NB4 (cell line): ENCODE results near the gene SLC41A3.

Source experiments
- DNase-seq: peaks from one replicate; pipeline ENCODE4 v3.0.0; 2010; ENCODE audit warnings: low read depth
- H3K4me3 ChIP-seq: one replicate; pipeline ENCODE4 v1.5.1; 2011; ENCODE audit warnings: mild to moderate bottlenecking, low read depth, low read length, moderate library complexity
- MYC ChIP-seq: IDR thresholded peaks from 2 replicates; pipeline ENCODE4 v1.6.1; 2011; ENCODE audit warnings: low read depth, low read length
- POLR2A ChIP-seq: IDR thresholded peaks from 2 replicates; pipeline ENCODE4 v1.6.1; 2011; ENCODE audit warnings: mild to moderate bottlenecking; ENCODE audit not compliant: insufficient read length; ENCODE audit errors: extremely low read depth
- TF ChIP-seq, protein P1 (sequence below): IDR thresholded peaks from 2 replicates; pipeline ENCODE4 v1.6.1; 2011; ENCODE audit warnings: low read depth, low read length
- TF ChIP-seq, protein P2 (sequence below): IDR thresholded peaks from one replicate; pipeline ENCODE4 v1.5.1; 2012; ENCODE audit warnings: low read depth, low read length

The SLC41A3 gene

DNA sequence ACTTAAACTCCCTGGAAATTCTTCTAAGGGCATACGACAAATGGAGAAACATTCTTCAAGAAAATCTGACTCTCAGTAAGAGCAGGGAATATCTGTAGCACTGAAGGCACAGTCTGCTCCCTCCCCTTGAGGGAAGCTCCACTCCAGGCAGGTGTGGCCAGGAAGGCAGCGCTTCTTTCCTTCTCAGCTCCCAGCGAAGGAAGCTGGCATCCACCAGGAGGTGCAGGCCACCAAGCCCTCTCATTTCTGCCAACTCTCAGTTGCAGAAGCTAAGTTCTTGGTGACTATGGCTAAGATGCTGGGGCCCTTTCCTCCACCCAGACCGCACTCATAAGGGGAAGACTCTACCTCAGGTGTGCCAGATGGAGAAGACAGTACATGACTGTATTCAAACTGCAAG is 37.7 kb upstream of the SLC41A3 start:
- no peak for DNase-seq
- TF ChIP-seq, protein P1, sequence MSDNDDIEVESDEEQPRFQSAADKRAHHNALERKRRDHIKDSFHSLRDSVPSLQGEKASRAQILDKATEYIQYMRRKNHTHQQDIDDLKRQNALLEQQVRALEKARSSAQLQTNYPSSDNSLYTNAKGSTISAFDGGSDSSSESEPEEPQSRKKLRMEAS: no peak
- no peak for TF ChIP-seq POLR2A
- TF ChIP-seq MYC: no peak
- TF ChIP-seq, protein P2, sequence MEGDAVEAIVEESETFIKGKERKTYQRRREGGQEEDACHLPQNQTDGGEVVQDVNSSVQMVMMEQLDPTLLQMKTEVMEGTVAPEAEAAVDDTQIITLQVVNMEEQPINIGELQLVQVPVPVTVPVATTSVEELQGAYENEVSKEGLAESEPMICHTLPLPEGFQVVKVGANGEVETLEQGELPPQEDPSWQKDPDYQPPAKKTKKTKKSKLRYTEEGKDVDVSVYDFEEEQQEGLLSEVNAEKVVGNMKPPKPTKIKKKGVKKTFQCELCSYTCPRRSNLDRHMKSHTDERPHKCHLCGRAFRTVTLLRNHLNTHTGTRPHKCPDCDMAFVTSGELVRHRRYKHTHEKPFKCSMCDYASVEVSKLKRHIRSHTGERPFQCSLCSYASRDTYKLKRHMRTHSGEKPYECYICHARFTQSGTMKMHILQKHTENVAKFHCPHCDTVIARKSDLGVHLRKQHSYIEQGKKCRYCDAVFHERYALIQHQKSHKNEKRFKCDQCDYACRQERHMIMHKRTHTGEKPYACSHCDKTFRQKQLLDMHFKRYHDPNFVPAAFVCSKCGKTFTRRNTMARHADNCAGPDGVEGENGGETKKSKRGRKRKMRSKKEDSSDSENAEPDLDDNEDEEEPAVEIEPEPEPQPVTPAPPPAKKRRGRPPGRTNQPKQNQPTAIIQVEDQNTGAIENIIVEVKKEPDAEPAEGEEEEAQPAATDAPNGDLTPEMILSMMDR: no peak
- no peak overlapping the region for H3K4me3 ChIP-seq

DNA sequence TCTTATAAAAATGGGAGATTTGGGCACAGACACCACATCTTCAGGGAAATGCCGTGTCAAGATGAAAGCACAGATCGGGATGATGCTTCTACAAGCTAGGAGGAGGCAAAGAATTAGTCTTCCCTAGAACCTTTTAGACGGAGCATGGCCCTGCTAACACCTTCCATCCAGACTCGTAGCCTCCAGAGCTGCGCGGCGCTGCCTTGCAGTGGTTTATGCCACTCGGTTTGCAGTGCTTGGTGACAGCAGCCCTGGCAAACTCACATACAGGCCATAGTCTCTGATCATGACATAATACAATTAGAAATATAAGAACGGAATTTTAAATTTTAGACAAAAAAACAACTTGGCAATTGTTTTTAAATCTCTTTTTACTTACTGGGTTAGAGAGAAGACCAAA is 37.1 kb upstream of the SLC41A3 start:
- DNase-seq: no peak
- TF ChIP-seq POLR2A: no peak
- TF ChIP-seq, protein P1: no peak
- TF ChIP-seq, protein P2: no peak
- TF ChIP-seq MYC: no peak
- no peak overlapping the region for H3K4me3 ChIP-seq

DNA sequence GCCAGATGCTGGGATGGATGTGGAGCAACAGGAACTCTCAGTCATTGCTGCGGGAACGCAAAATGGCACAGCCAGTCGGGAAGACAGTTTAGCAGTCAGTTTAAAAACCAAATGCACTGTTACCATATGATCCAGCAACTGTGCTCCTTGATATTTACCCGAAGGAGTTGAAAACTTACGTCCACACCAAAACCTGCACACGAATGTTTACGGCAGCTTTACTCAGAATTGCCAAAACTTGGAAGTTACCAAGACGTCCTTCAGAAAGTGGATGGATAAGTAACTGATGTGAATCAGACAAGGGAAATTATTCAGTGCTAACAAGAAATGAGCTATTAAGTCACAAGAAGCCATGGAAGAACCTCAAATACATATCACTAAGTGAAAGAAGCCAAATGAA is 36.1 kb upstream of the SLC41A3 start:
- H3K4me3 ChIP-seq: no peak overlapping the region
- no peak for DNase-seq
- TF ChIP-seq, protein P1: no peak
- TF ChIP-seq POLR2A (no peak), MYC (no peak)
- TF ChIP-seq, protein P2: no peak

DNA sequence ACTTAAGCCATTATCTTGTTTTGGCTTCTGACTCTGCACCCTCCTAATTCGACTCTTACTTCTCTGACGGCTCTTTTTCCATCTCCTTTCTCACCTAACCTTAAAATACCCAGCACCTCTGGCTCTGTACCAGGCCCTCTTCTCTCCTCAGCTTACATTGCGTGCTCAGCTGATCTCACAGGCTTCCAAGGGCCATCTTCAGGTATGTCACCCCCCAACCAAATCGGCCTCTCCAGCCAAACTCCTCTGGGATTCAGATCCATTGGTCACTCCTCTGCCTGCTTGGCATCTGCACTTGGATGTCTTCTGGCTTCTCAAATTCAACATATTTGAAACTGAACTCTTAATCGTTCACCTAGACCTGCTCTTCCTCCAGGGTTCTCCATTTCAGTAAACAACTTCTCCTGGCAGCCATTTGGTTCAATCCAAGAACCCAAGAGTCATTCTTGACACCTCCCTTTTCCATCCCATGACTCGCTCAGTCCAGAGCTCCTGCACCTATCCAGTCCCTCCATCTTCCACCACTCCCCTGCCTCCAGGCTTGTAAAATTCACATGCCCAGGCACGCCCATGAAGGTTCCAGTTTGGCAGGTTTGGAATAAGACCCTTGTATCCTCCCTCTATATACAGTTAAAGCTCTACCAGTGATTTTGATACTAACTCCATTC is 35.2 kb upstream of the SLC41A3 start:
- no peak for DNase-seq
- no peak overlapping the region for H3K4me3 ChIP-seq
- no peak for TF ChIP-seq MYC
- TF ChIP-seq, protein P2: no peak
- TF ChIP-seq POLR2A: no peak
- TF ChIP-seq, protein P1: no peak

DNA sequence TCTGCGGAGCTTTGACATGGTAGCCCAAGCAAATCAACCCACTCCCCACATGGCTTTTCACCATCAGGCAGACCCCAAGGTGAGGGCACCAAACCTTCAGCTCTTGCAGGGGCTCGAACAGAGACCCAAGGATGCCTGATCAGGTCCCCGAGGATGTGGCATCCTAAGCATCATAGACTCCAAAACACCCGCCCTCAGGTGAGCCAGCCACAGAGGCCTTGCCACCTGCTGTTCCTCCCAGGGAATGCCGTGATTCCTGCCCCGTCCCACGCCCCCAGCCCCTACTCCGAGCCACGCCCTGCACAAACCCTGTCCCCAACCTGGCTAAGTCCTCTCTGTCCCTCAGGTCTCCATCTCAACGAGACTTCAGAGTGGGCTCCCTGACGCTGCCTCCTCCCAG is 34.7 kb upstream of the SLC41A3 start:
- no peak for DNase-seq
- H3K4me3 ChIP-seq: no peak overlapping the region
- TF ChIP-seq MYC (no peak), POLR2A (no peak)
- TF ChIP-seq, protein P1: no peak
- TF ChIP-seq, protein P2: no peak
